Measurements from ENCODE around the gene HDAC4. TPM values are rescaled to one million over a fixed set of nuclear protein-coding genes. Genes with fewer than 3 reads are reported as not detected.

HDAC4 gene
- total RNA-seq, 5 donors from 2014 or later (not counting 1 experiment from before 2014, with no cell fraction given): 44.8 to 80.2 (median 60.9) TPM

GRCh38 chr2:239297142-239298004 lies 103.4 kb downstream of the HDAC4 start:
- DNase-seq (peak in 1 of 35 experiments; percentile 39), ATAC-seq (replicated peaks in 1 of 4) (peak in 1 of 4 experiments; percentile 4)
- Mint-ChIP-seq H3K4me1 (peaks cover 69 to 85% (median 79%) of the 10 kb centered on the region in 3 donors), H3K4me3 (peak overlapping the region; percentile 73 to 86 (median 79)), H3K9me3 (no peaks in the 10 kb centered on the region), H3K27me3 (no peaks in the 10 kb centered on the region), H3K36me3 (peaks cover 3% of the 10 kb centered on the region), H3K27ac (peak overlapping the region; percentile 93 to 95)
- Histone ChIP-seq H3K27ac (ENCODE audit: low read length) (peak overlapping the region; percentile 60), H3K4me3 (ENCODE audit: control insufficient read depth in 1 of 2, extremely low read depth in 1 of 2, low read length in 1 of 2) (peak overlapping the region; percentile 39 to 80), H3K36me3 (ENCODE audit: control insufficient read depth in 2 of 2, extremely low read depth in 1 of 2, insufficient read depth in 1 of 2, low read length in 1 of 2) (no peaks in the 10 kb centered on the region), H3K4me1 (ENCODE audit: control insufficient read depth in 1 of 2, extremely low read depth in 1 of 2, insufficient read depth in 2 of 2, low read length in 2 of 2) (peaks cover 41 to 72% of the 10 kb centered on the region in 2 experiments), H3K27me3 (replicated peaks in 1 of 2; ENCODE audit: control insufficient read depth in 2 of 2, extremely low read depth in 1 of 2, insufficient read depth in 2 of 2, low read length in 1 of 2) (no peaks in the 10 kb centered on the region), H3K9me3 (no peaks in the 10 kb centered on the region)
- ChIA-PET POLR2A (interaction anchor here in 1 of 2 donors (0.6 kb wide), 1 partner anchor 92 kb away, joined by 3 read pairs; no protein-coding TSS in a partner anchor), CTCF (interaction anchor here in 1 of 2 donors (1.0 to 1.3 kb wide), 2 partner anchors 30 to 84 kb away, joined by 4 to 5 read pairs; no protein-coding TSS in a partner anchor)
- WGBS (ENCODE audit: insufficient coverage): 70% methylated on average over 17 of the region's 22 CpGs

DNA sequence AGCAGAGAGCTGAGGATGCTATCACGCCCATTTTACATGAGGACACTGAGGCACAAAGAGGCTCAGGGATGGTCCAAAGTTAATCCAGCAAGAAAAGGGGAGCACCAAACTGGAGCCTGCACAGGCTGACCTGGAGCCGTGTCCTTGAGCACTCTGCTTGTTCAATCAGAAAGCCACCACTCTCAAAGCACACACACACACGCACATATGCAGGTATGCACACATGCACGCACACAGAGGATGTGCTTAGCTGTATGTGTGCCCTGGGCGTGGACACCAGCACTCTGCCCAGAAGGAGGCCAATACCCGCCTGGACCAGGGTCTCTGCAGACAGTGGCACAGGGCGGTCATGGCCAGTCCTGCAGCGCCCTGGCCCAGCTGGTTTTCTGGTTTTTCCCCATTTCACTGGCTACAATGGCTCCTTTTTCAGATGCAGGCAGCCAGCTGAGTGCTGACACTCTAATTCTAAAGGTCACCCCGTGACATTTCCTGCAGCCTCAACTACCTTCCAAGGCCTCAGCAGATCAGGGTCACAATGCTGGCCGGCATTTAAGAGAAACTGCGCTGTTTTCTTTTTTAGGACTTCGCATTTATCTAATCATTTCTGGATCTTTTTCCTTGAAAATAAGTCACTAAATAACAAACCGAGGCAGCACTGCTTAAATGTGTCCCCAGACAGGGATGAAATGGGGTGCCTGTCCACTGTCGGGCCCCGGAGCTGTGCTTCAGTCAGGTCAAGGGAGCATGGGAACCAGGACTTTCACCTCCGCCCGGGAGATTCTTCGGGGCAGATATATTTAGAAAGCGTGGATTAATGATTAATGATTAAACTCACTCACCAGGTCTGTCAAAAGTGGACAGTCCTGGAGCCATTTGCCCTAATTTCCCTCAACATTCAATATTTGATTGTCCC lies 104.5 kb downstream of the HDAC4 start:
- H3K9me3 Mint-ChIP-seq: no peaks in the 10 kb centered on the region
- H3K4me3 ChIP-seq (ENCODE audit: control insufficient read depth in 1 of 2, extremely low read depth in 1 of 2, low read length in 1 of 2): peak overlapping the region; percentile 23 to 80
- peak overlapping the region; percentile 89 to 95 for H3K27ac Mint-ChIP-seq
- H3K27me3 Mint-ChIP-seq: no peaks in the 10 kb centered on the region
- DNase-seq (no peak), ATAC-seq (replicated peaks in 1 of 4) (no peak)
- 92% methylated on average over 15 of the region's 19 CpGs for WGBS (ENCODE audit: insufficient coverage)
- no peaks in the 10 kb centered on the region for H3K27me3 ChIP-seq (replicated peaks in 1 of 2; ENCODE audit: control insufficient read depth in 2 of 2, extremely low read depth in 1 of 2, insufficient read depth in 2 of 2, low read length in 1 of 2)
- peaks cover 3% of the 10 kb centered on the region for H3K36me3 Mint-ChIP-seq
- ChIA-PET CTCF (interaction anchor here (0.5 to 1.2 kb wide), 5 partner anchors 19 to 85 kb away, joined by 3 to 8 read pairs (median 3); no protein-coding TSS in a partner anchor), POLR2A (interaction anchor here in 1 of 2 donors (1.0 kb wide), 2 partner anchors 29 to 105 kb away, joined by 3 to 5 read pairs; no protein-coding TSS in a partner anchor)
- H3K9me3 ChIP-seq: no peaks in the 10 kb centered on the region
- peak overlapping the region; percentile 73 to 86 (median 76) for H3K4me3 Mint-ChIP-seq
- H3K4me1 ChIP-seq (ENCODE audit: control insufficient read depth in 1 of 2, extremely low read depth in 1 of 2, insufficient read depth in 2 of 2, low read length in 2 of 2): peaks cover 35 to 69% of the 10 kb centered on the region in 2 experiments
- peaks cover 0 to 4% of the 10 kb centered on the region in 2 donors for H3K36me3 ChIP-seq (ENCODE audit: control insufficient read depth in 2 of 2, extremely low read depth in 1 of 2, insufficient read depth in 1 of 2, low read length in 1 of 2)
- H3K4me1 Mint-ChIP-seq: peaks cover 63 to 82% (median 71%) of the 10 kb centered on the region in 3 donors
- peak overlapping the region; percentile 58 for H3K27ac ChIP-seq (ENCODE audit: low read length)

DNA sequence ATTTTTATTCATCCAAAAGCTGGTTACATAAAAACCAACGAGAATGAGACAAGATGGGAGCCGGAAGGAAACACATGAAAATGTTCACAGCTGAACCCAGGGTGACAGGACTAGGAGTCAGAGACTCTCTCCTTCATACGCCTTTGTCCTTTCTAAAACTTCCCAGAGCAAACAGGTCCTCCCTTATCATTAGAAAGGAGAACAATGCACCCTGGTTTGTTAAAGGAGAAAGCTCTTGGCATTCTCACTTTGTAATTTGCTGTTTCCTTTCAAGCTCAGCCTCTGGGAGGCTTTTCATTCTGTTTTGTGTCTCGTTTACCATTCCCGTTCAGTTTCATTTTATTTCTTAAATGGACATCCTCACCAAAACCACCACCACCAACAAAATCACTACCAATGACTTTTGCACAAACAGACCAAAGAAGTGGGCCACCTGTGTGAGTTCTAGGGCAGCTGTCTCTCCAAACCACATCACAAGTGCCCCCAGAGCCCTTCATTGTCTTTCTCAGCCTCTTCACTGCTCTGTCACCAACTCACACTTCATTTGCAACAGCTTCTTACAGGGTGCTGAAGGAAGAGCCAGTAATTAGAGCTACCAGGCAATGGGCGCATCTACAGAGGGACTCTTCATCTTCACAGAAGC lies 105.3 kb downstream of the HDAC4 start:
- Mint-ChIP-seq H3K4me1 (peaks cover 60 to 85% (median 74%) of the 10 kb centered on the region in 3 donors), H3K9me3 (no peaks in the 10 kb centered on the region), H3K27ac (peak overlapping the region; percentile 89 to 95), H3K36me3 (peaks cover 3% of the 10 kb centered on the region), H3K4me3 (peak overlapping the region; percentile 73 to 86 (median 76)), H3K27me3 (no peaks in the 10 kb centered on the region)
- Histone ChIP-seq H3K27ac (ENCODE audit: low read length) (peak overlapping the region; percentile 58), H3K4me3 (ENCODE audit: control insufficient read depth in 1 of 2, extremely low read depth in 1 of 2, low read length in 1 of 2) (peak overlapping the region; percentile 23 to 80), H3K4me1 (ENCODE audit: control insufficient read depth in 1 of 2, extremely low read depth in 1 of 2, insufficient read depth in 2 of 2, low read length in 2 of 2) (peaks cover 33 to 68% of the 10 kb centered on the region in 2 experiments), H3K36me3 (ENCODE audit: control insufficient read depth in 2 of 2, extremely low read depth in 1 of 2, insufficient read depth in 1 of 2, low read length in 1 of 2) (peaks cover 0 to 4% of the 10 kb centered on the region in 2 donors), H3K27me3 (replicated peaks in 1 of 2; ENCODE audit: control insufficient read depth in 2 of 2, extremely low read depth in 1 of 2, insufficient read depth in 2 of 2, low read length in 1 of 2) (no peaks in the 10 kb centered on the region), H3K9me3 (no peaks in the 10 kb centered on the region)
- peak; percentile 25 to 42 (median 36) for ATAC-seq (replicated peaks in 1 of 4)
- WGBS (ENCODE audit: insufficient coverage): 26% methylated on average over 5 of the region's 6 CpGs
- POLR2A ChIA-PET: interaction anchor here in 1 of 2 donors (0.6 to 1.0 kb wide), 3 partner anchors 28 to 382 kb away, joined by 3 to 5 read pairs (median 5); no protein-coding TSS in a partner anchor
- CTCF ChIA-PET: interaction anchor here (0.5 to 2.4 kb wide), 7 partner anchors 18 to 91 kb away, joined by 3 to 16 read pairs (median 3); no protein-coding TSS in a partner anchor
- DNase-seq: peak in 9 of 35 experiments; percentile 24 to 55 (median 42)

DNA sequence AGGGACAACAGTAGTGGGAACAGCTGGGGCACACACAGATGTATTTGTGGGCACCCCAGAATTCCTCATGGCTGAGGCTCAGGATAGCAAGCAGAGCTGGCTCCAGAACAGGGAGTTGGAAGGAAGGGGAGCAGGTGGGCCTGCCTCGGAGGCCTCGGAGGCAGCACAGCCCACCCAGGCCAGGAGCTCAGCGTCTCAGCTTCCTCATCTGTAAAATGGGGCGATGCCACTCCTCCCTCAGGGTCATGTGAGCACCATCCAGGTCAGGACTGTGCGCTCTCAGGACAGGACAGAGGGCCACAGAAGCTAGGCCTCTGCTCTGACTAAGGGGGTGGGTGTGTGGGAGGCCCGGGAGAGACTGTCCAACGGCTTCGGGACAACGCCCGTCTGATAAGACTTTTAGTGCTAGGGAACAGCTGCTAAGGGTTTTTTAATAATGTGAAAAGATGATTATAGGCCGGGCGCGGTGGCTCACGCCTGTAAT lies 106.2 kb downstream of the HDAC4 start:
- no peak for DNase-seq
- 99% methylated on average over 8 of the region's 14 CpGs for WGBS (ENCODE audit: insufficient coverage)
- H3K27me3 Mint-ChIP-seq: no peaks in the 10 kb centered on the region
- peak overlapping the region; percentile 91 to 97 for H3K27ac Mint-ChIP-seq
- Histone ChIP-seq H3K4me3 (ENCODE audit: control insufficient read depth in 1 of 2, extremely low read depth in 1 of 2, low read length in 1 of 2) (peak overlapping the region in 1 of 2 donors; percentile 5), H3K9me3 (no peaks in the 10 kb centered on the region), H3K4me1 (ENCODE audit: control insufficient read depth in 1 of 2, extremely low read depth in 1 of 2, insufficient read depth in 2 of 2, low read length in 2 of 2) (peaks cover 42 to 74% of the 10 kb centered on the region in 2 experiments), H3K27ac (ENCODE audit: low read length) (peak overlapping the region; percentile 21), H3K36me3 (ENCODE audit: control insufficient read depth in 2 of 2, extremely low read depth in 1 of 2, insufficient read depth in 1 of 2, low read length in 1 of 2) (peaks cover 0 to 4% of the 10 kb centered on the region in 2 donors), H3K27me3 (replicated peaks in 1 of 2; ENCODE audit: control insufficient read depth in 2 of 2, extremely low read depth in 1 of 2, insufficient read depth in 2 of 2, low read length in 1 of 2) (no peaks in the 10 kb centered on the region)
- H3K36me3 Mint-ChIP-seq: peaks cover 3% of the 10 kb centered on the region
- ChIA-PET CTCF (interaction anchor here (1.2 to 2.4 kb wide), 3 partner anchors 27 to 106 kb away, joined by 3 to 16 read pairs (median 6); partner anchors contain the start of gene HDAC4 (in 1 of the 2)), POLR2A (interaction anchor here (0.6 to 1.1 kb wide), 2 partner anchors 16 to 75 kb away, joined by 3 to 5 read pairs; no protein-coding TSS in a partner anchor)
- no peak for ATAC-seq (replicated peaks in 1 of 4)
- H3K9me3 Mint-ChIP-seq: no peaks in the 10 kb centered on the region
- H3K4me3 Mint-ChIP-seq: peak overlapping the region; percentile 67 to 77 (median 73)
- peaks cover 68 to 89% (median 80%) of the 10 kb centered on the region in 3 donors for H3K4me1 Mint-ChIP-seq

GRCh38 chr2:239293775-239294430 lies 106.9 kb downstream of the HDAC4 start:
- Mint-ChIP-seq H3K27me3 (no peaks in the 10 kb centered on the region), H3K9me3 (no peaks in the 10 kb centered on the region), H3K4me3 (peak overlapping the region; percentile 67 to 77 (median 73)), H3K36me3 (peaks cover 3% of the 10 kb centered on the region), H3K27ac (peak overlapping the region; percentile 91 to 97), H3K4me1 (peaks cover 68 to 89% (median 82%) of the 10 kb centered on the region in 3 donors)
- Histone ChIP-seq H3K4me1 (ENCODE audit: control insufficient read depth in 1 of 2, extremely low read depth in 1 of 2, insufficient read depth in 2 of 2, low read length in 2 of 2) (peaks cover 39 to 71% of the 10 kb centered on the region in 2 experiments), H3K4me3 (ENCODE audit: control insufficient read depth in 1 of 2, extremely low read depth in 1 of 2, low read length in 1 of 2) (no peak overlapping the region), H3K27me3 (replicated peaks in 1 of 2; ENCODE audit: control insufficient read depth in 2 of 2, extremely low read depth in 1 of 2, insufficient read depth in 2 of 2, low read length in 1 of 2) (no peaks in the 10 kb centered on the region), H3K27ac (ENCODE audit: low read length) (peak overlapping the region; percentile 21), H3K36me3 (ENCODE audit: control insufficient read depth in 2 of 2, extremely low read depth in 1 of 2, insufficient read depth in 1 of 2, low read length in 1 of 2) (peaks cover 0 to 4% of the 10 kb centered on the region in 2 donors), H3K9me3 (no peaks in the 10 kb centered on the region)
- DNase-seq (peak in 20 of 35 experiments; percentile 16 to 68 (median 38)), ATAC-seq (replicated peaks in 1 of 4) (peak in 2 of 4 experiments; percentile 21 to 43)
- WGBS (ENCODE audit: insufficient coverage): 58% methylated on average over 7 of the region's 15 CpGs
- POLR2A ChIA-PET: interaction anchor here (0.6 to 1.1 kb wide), 3 partner anchors 16 to 111 kb away, joined by 3 to 5 read pairs (median 3); no protein-coding TSS in a partner anchor
- CTCF ChIA-PET: interaction anchor here in 1 of 2 donors (0.8 to 2.4 kb wide), 3 partner anchors 27 to 107 kb away, joined by 5 to 16 read pairs (median 6); partner anchors contain the start of gene HDAC4

All from T-cell (primary cell).